B cell (primary cell): ENCODE results near the gene CALHM5.

Experiments
- CTCF ChIP-seq: fragments of 200-600 bp; IDR thresholded peaks from one replicate; pipeline ENCODE4 v1.8.0; 2022; ENCODE audit warnings: antibody characterized with exemption, mild to moderate bottlenecking
- EZH2 ChIP-seq: IDR thresholded peaks from 2 replicates; pipeline ENCODE4 v1.6.1; 2012; ENCODE audit warnings: borderline replicate concordance, low read depth, mild to moderate bottlenecking, moderate library complexity, low read length; ENCODE audit not compliant: insufficient read depth, poor library complexity, severe bottlenecking

GRCh38 chr6:116524236-116524635 is 12.8 kb downstream of the CALHM5 start:
- TF ChIP-seq CTCF (no peak), EZH2 (no peak)
